Neural progenitor cell (in vitro differentiated cells): Measurements from ENCODE around the gene ASMT. TPM values are rescaled to one million over a fixed set of nuclear protein-coding genes. Genes with fewer than 3 reads are reported as not detected.
A peak's percentile ranks its signal among the peaks of the same experiment; 100 is the strongest.
"Not testable (repeated sequence)": the region's sequence is repeated elsewhere in the genome, so short reads cannot be mapped to it uniquely, and the experiment has no call there.

Experiments used
- DNase-seq: peaks from one replicate; pipeline ENCODE4 v3.0.0-alpha.2; 2016; ENCODE audit warnings: low spot score
- H2AFZ ChIP-seq: fragments of 200-600 bp; sonication (generic); replicated peaks from 2 replicates; pipeline ENCODE4 v1.6.1; 2016; ENCODE audit warnings: antibody characterized with exemption
- H3F3A ChIP-seq: fragments of 200-600 bp; sonication (generic); 2 replicates; pipeline ENCODE4 v1.6.1; 2016; ENCODE audit warnings: antibody characterized with exemption, low read depth
- H3K27ac ChIP-seq: fragments of 200-600 bp; sonication (generic); 2 replicates; pipeline ENCODE4 v1.5.1; 2016; ENCODE audit warnings: mild to moderate bottlenecking
- H3K27me3 ChIP-seq: fragments of 200-600 bp; sonication (generic); 2 replicates; pipeline ENCODE4 v1.6.1; 2016; ENCODE audit warnings: mild to moderate bottlenecking, moderate library complexity
- H3K36me3 ChIP-seq: fragments of 200-600 bp; sonication (generic); 2 replicates; pipeline ENCODE4 v1.5.1; 2016
- H3K4me1 ChIP-seq: fragments of 200-600 bp; sonication (generic); 2 replicates; pipeline ENCODE4 v1.6.1; 2016; ENCODE audit warnings: mixed run types
- H3K4me2 ChIP-seq: fragments of 200-600 bp; sonication (generic); 2 replicates; pipeline ENCODE4 v1.6.1; 2016
- H3K4me3 ChIP-seq: fragments of 200-600 bp; sonication (generic); 2 replicates; pipeline ENCODE4 v1.5.1; 2016
- H3K79me2 ChIP-seq: fragments of 200-600 bp; sonication (generic); 2 replicates; pipeline ENCODE4 v1.6.1; 2016; ENCODE audit warnings: low read depth
- H3K9ac ChIP-seq: fragments of 200-600 bp; sonication (generic); 2 replicates; pipeline ENCODE4 v1.6.1; 2016
- H3K9me3 ChIP-seq: fragments of 200-600 bp; sonication (generic); 2 replicates; pipeline ENCODE4 v1.5.1; 2016; ENCODE audit warnings: low read depth
- H4K20me1 ChIP-seq: fragments of 200-600 bp; sonication (generic); 2 replicates; pipeline ENCODE4 v1.6.1; 2016; ENCODE audit warnings: low read depth
- H3K27ac Mint-ChIP-seq: 3 replicates; pipeline ENCODE4 v1.8.0; 2021; ENCODE audit warnings: mixed read lengths
- H3K27me3 Mint-ChIP-seq: 2 replicates; pipeline ENCODE4 v1.8.0; 2022; ENCODE audit warnings: low read depth, mild to moderate bottlenecking, inconsistent platforms, moderate library complexity, mixed read lengths; ENCODE audit not compliant: insufficient read depth
- H3K36me3 Mint-ChIP-seq: 3 replicates; pipeline ENCODE4 v1.8.0; 2021; ENCODE audit warnings: mixed read lengths
- H3K4me1 Mint-ChIP-seq: 3 replicates; pipeline ENCODE4 v1.8.0; 2021; ENCODE audit warnings: mixed read lengths
- H3K4me3 Mint-ChIP-seq: 3 replicates; pipeline ENCODE4 v1.8.0; 2021; ENCODE audit warnings: mild to moderate bottlenecking, moderate library complexity, mixed read lengths
- H3K9me3 Mint-ChIP-seq: 3 replicates; pipeline ENCODE4 v1.8.0; 2020; ENCODE audit warnings: mixed read lengths
- CTCF ChIP-seq: fragments of 200-600 bp; sonication (generic); IDR thresholded peaks from 2 replicates; pipeline ENCODE4 v1.5.1; 2017; ENCODE audit warnings: antibody characterized with exemption, mild to moderate bottlenecking
- EZH2 ChIP-seq: fragments of 200-600 bp; sonication (generic); IDR thresholded peaks from 2 replicates; pipeline ENCODE4 v1.6.1; 2017; ENCODE audit warnings: antibody characterized with exemption, mild to moderate bottlenecking, moderate library complexity
- EZH2phosphoT487 ChIP-seq: fragments of 200-600 bp; sonication (generic); IDR thresholded peaks from 2 replicates; pipeline ENCODE4 v1.6.1; 2017; ENCODE audit warnings: antibody characterized with exemption
- total RNA-seq: library from RNA; depleted of rRNA; stranded (reverse); fragments of >200 nt; gene quantifications from 2 replicates; pipeline ENCODE4 v1.2.3, GENCODE V29; 2015; ENCODE audit warnings: low replicate concordance

ASMT gene
- 0.28 TPM in 1 of 2 replicates, not detected in the other for total RNA-seq

GRCh38 chrX:1614927-1615326, at the start of gene ASMT:
Gene ASMT (plus strand): TSS chrX:1615059. CDS start chrX:1615200, 141 bp downstream.
- H3K9ac ChIP-seq = no peak within 1 kb of the TSS
- H3K79me2 ChIP-seq = no peaks in the 10 kb centered on the region
- peak within 1 kb of the TSS; percentile 12 for H2AFZ ChIP-seq
- peaks cover 7% of the 10 kb centered on the region for H3K4me1 Mint-ChIP-seq
- peaks cover 12% of the 10 kb centered on the region for H3K27me3 Mint-ChIP-seq
- H3K9me3 Mint-ChIP-seq = no peaks in the 10 kb centered on the region
- H3K27me3 ChIP-seq = no peaks in the 10 kb centered on the region
- no peak within 1 kb of the TSS for H3K4me2 ChIP-seq
- peaks cover 8% of the 10 kb centered on the region for H3F3A ChIP-seq
- no peak within 1 kb of the TSS for H3K4me3 ChIP-seq
- H3K36me3 ChIP-seq = no peaks in the 10 kb centered on the region
- no peak for TF ChIP-seq EZH2phosphoT487
- TF ChIP-seq CTCF = no peak
- no peak for TF ChIP-seq EZH2
- no peaks in the 10 kb centered on the region for H3K4me1 ChIP-seq
- H3K9me3 ChIP-seq = no peaks in the 10 kb centered on the region
- H4K20me1 ChIP-seq = no peaks in the 10 kb centered on the region
- H3K4me3 Mint-ChIP-seq = no peak within 1 kb of the TSS
- no peaks in the 10 kb centered on the region for H3K36me3 Mint-ChIP-seq
- DNase-seq = peak; percentile 45
- peak within 1 kb of the TSS; percentile 44 for H3K27ac Mint-ChIP-seq
- H3K27ac ChIP-seq = no peak within 1 kb of the TSS

GRCh38 chrX:1574181-1574580, 40.7 kb upstream of the ASMT start:
- not testable (repeated sequence) for H3K9me3 ChIP-seq, H3F3A ChIP-seq, H3K36me3 Mint-ChIP-seq, H3K4me1 ChIP-seq, H3K27ac ChIP-seq, H3K4me3 Mint-ChIP-seq, H3K4me3 ChIP-seq, H3K36me3 ChIP-seq, H3K27ac Mint-ChIP-seq, H3K9ac ChIP-seq, H2AFZ ChIP-seq, H4K20me1 ChIP-seq, H3K27me3 ChIP-seq, DNase-seq, H3K27me3 Mint-ChIP-seq, H3K4me1 Mint-ChIP-seq, H3K4me2 ChIP-seq, H3K9me3 Mint-ChIP-seq, H3K79me2 ChIP-seq

GRCh38 chrX:1576201-1576992, 38.5 kb upstream of the ASMT start:
- Histone ChIP-seq H2AFZ (no peak overlapping the region), H3K27me3 (no peaks in the 10 kb centered on the region), H3K4me3 (no peak overlapping the region), H3K79me2 (no peaks in the 10 kb centered on the region), H3K36me3 (no peaks in the 10 kb centered on the region), H3K9ac (no peak overlapping the region), H3K4me1 (no peaks in the 10 kb centered on the region), H3K4me2 (no peak overlapping the region), H3K9me3 (no peaks in the 10 kb centered on the region), H4K20me1 (no peaks in the 10 kb centered on the region), H3K27ac (no peak overlapping the region), H3F3A (no peaks in the 10 kb centered on the region)
- H3K4me3 Mint-ChIP-seq = no peak overlapping the region
- no peak overlapping the region for H3K27ac Mint-ChIP-seq
- H3K4me1 Mint-ChIP-seq = no peaks in the 10 kb centered on the region
- no peaks in the 10 kb centered on the region for H3K9me3 Mint-ChIP-seq
- no peaks in the 10 kb centered on the region for H3K36me3 Mint-ChIP-seq
- TF ChIP-seq EZH2phosphoT487 = no peak
- TF ChIP-seq CTCF = no peak
- no peak for TF ChIP-seq EZH2
- DNase-seq = no peak
- H3K27me3 Mint-ChIP-seq = peaks cover 4% of the 10 kb centered on the region

- no peaks in the 10 kb centered on the region for H3K4me1 ChIP-seq
- Mint-ChIP-seq H3K4me3 (no peak overlapping the region), H3K27me3 (peaks cover 4% of the 10 kb centered on the region), H3K4me1 (peaks cover 1% of the 10 kb centered on the region), H3K36me3 (no peaks in the 10 kb centered on the region), H3K9me3 (peaks cover under 1% of the 10 kb centered on the region), H3K27ac (no peak overlapping the region)
- no peak overlapping the region for H2AFZ ChIP-seq
- no peaks in the 10 kb centered on the region for H3K79me2 ChIP-seq
- no peak for TF ChIP-seq EZH2phosphoT487
- no peak for TF ChIP-seq EZH2
- TF ChIP-seq CTCF = no peak
- H3K4me3 ChIP-seq = no peak overlapping the region
- H3K27ac ChIP-seq = no peak overlapping the region
- no peaks in the 10 kb centered on the region for H4K20me1 ChIP-seq
- H3K4me2 ChIP-seq = no peak overlapping the region
- DNase-seq = no peak
- H3K36me3 ChIP-seq = no peaks in the 10 kb centered on the region
- H3F3A ChIP-seq = no peaks in the 10 kb centered on the region
- H3K9me3 ChIP-seq = no peaks in the 10 kb centered on the region
- H3K9ac ChIP-seq = no peak overlapping the region
- no peaks in the 10 kb centered on the region for H3K27me3 ChIP-seq
Measured at GRCh38 chrX:1577845-1578244, 37.0 kb upstream of the ASMT start.
